ENCODE data around the gene TMEM54.

- no peak for TF ChIP-seq SP1 (IDR thresholded peaks at IDR 0.05)
- TF ChIP-seq ZNF384 (IDR thresholded peaks at IDR 0.05), result no peak
- no peak for TF ChIP-seq FOXA1 (IDR thresholded peaks at IDR 0.05)
- no peak for TF ChIP-seq NFRKB (IDR thresholded peaks at IDR 0.05)
- TF ChIP-seq, protein P1, sequence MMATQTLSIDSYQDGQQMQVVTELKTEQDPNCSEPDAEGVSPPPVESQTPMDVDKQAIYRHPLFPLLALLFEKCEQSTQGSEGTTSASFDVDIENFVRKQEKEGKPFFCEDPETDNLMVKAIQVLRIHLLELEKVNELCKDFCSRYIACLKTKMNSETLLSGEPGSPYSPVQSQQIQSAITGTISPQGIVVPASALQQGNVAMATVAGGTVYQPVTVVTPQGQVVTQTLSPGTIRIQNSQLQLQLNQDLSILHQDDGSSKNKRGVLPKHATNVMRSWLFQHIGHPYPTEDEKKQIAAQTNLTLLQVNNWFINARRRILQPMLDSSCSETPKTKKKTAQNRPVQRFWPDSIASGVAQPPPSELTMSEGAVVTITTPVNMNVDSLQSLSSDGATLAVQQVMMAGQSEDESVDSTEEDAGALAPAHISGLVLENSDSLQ (IDR thresholded peaks at IDR 0.05), result no peak
- TF ChIP-seq LEF1 (IDR thresholded peaks at IDR 0.05; ENCODE audit: borderline replicate concordance), result no peak
- no peak for TF ChIP-seq CTBP1 (IDR thresholded peaks at IDR 0.05; ENCODE audit: borderline replicate concordance)
- no peak for TF ChIP-seq ARNT (IDR thresholded peaks at IDR 0.05)
- TF ChIP-seq FOXK2 (IDR thresholded peaks at IDR 0.05), result no peak
- no peak for TF ChIP-seq HDGF (IDR thresholded peaks at IDR 0.05; ENCODE audit: borderline replicate concordance)
Observed at GRCh38 chr1:32894681-32895080, 6.5 kb downstream of the TMEM54 start.
